HepG2 (cell line): Measurements from ENCODE around the gene IL13. TPM values are rescaled to one million over a fixed set of nuclear protein-coding genes. Genes with fewer than 3 reads are reported as not detected.

Source experiments
- CHD4 ChIP-seq: fragments of 200-600 bp; sonication (generic); IDR thresholded peaks from 2 replicates; pipeline ENCODE4 v1.7.0; 2017; ENCODE audit warnings: mild to moderate bottlenecking, low read length, borderline replicate concordance
- IKZF1 ChIP-seq: fragments of 450-650 bp; IDR thresholded peaks from 2 replicates; pipeline ENCODE4 v1.7.1; 2016
- MTERF4 ChIP-seq: sonication (generic); formaldehyde crosslinking; IDR thresholded peaks from 2 replicates; pipeline ENCODE4 v1.8.0; 2023; ENCODE audit warnings: mild to moderate bottlenecking, missing genetic modification reagents
- MXI1 ChIP-seq: IDR thresholded peaks from 3 replicates; pipeline ENCODE4 v1.6.1; 2012; ENCODE audit warnings: low read depth, low read length, inconsistent platforms, borderline replicate concordance
- NCOA5 ChIP-seq: sonication (generic); formaldehyde crosslinking; IDR thresholded peaks from 2 replicates; pipeline ENCODE4 v1.4.0; 2020; ENCODE audit warnings: missing genetic modification reagents
- RAD51 ChIP-seq: fragments of 450-650 bp; IDR thresholded peaks from 2 replicates; pipeline ENCODE4 v1.6.1; 2016; ENCODE audit warnings: borderline replicate concordance
- SP2 ChIP-seq: sonication (generic); formaldehyde crosslinking; IDR thresholded peaks from 2 replicates; pipeline ENCODE4 v1.5.1; 2020; ENCODE audit warnings: mild to moderate bottlenecking, missing genetic modification reagents
- TEAD2 ChIP-seq: sonication (generic); formaldehyde crosslinking; IDR thresholded peaks from 2 replicates; pipeline ENCODE4 v1.9.0; 2021; ENCODE audit warnings: missing genetic modification reagents
- ZNF143 ChIP-seq: sonication (generic); formaldehyde crosslinking; IDR thresholded peaks from 2 replicates; pipeline ENCODE4 v1.4.0; 2020; ENCODE audit warnings: missing genetic modification reagents
- ZNF687 ChIP-seq: sonication (generic); formaldehyde crosslinking; IDR thresholded peaks from 2 replicates; pipeline ENCODE4 v1.5.1; 2020; ENCODE audit warnings: mild to moderate bottlenecking, missing genetic modification reagents, moderate library complexity
- ZSCAN20 ChIP-seq: sonication (generic); formaldehyde crosslinking; IDR thresholded peaks from 2 replicates; pipeline ENCODE4 v1.4.0; 2020; ENCODE audit warnings: missing genetic modification reagents, mild to moderate bottlenecking, borderline replicate concordance
- ZSCAN21 ChIP-seq: sonication (generic); formaldehyde crosslinking; IDR thresholded peaks from 2 replicates; pipeline ENCODE4 v1.8.0; 2022; ENCODE audit warnings: mild to moderate bottlenecking, missing genetic modification reagents, moderate library complexity, borderline replicate concordance
- polyA plus RNA-seq, 8 experiments: library from polyadenylated mRNA; depleted of rRNA in 3 of 8; stranded (reverse) in 7 of 8; unstranded in 1 of 8; fragments of >200 nt; fragmentation: Illumina TruSeq in 4 of 8; extraction: Trizol in 4 of 8; gene quantifications; 2 replicates each; pipeline versions ENCODE4 v1.2.1 to v1.2.3, GENCODE V29; 2011 to 2016; ENCODE audit warnings: low read depth in 4 of 8, missing spikeins in 1 of 8, mixed read lengths in 1 of 8; ENCODE audit not compliant: insufficient read depth in 1 of 8
- total RNA-seq, 5 experiments: library from RNA; depleted of rRNA; stranded (reverse); fragments of >200 nt; fragmentation: Illumina TruSeq; extraction: Trizol; gene quantifications; 2 replicates each; pipeline ENCODE4 v1.2.3, GENCODE V29; 2016; ENCODE audit warnings: low read depth in 1 of 5
- TF ChIP-seq, protein P1 (sequence below): IDR thresholded peaks from 2 replicates; pipeline ENCODE4 v1.6.1; 2016; ENCODE audit warnings: missing compliant biosample characterization, missing genetic modification reagents, borderline replicate concordance
- TF ChIP-seq, protein P2 (sequence below): sonication (generic); formaldehyde crosslinking; IDR thresholded peaks from 2 replicates; pipeline ENCODE4 v1.8.0; 2022; ENCODE audit warnings: mild to moderate bottlenecking, missing genetic modification reagents, moderate library complexity
- TF ChIP-seq, protein P3 (sequence below): sonication (generic); formaldehyde crosslinking; IDR thresholded peaks from 2 replicates; pipeline ENCODE4 v1.4.0; 2020; ENCODE audit warnings: mild to moderate bottlenecking, missing genetic modification reagents

The IL13 gene
- total and polyA plus RNA-seq, 2 of the 13 experiments (the other 11 are each of a cell fraction or from before 2014, with no cell fraction given) = 0.05 TPM; not detected in 1

DNA sequence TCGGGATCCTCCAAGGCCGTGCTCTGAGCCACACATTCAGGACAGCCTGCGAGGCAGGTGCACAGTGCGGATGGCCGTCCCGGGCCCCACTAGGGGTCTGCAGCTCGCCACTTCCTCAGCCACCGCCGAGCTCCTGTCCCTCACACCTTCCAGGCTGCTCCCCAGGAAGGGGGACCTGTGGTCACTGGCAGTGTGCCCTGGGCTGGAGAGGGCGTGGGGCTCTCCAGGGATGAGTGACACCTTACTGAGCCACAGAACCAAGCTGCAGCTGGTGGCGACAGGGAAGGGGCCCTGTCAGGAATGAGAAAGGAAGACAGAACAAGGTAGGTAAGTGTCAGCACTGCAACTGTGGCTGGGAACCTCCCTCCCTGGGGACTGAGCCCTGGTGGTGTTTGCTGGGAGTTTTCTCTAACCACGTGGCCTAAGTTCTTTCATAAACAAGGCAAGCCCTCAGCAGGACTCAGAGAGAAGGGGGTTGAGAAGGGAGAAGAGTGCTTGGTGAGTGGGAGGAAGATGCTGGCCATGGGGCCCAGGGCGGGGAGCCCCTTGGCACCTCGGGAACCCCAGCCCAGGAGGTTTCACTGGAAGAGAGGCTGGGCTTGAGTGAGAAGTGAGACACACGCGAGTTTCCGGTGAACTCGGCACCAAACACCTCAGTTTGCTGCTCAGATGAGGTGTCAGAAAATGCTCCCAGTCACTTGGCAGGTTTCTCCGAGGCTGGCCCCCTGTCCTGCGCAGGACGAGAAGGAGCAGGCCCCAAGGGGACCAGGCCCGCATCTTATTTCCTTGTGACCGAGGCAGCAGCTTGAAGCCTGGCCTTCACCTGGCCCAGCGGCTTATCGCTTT, 5.2 kb downstream of the IL13 start (continued):
- TF ChIP-seq IKZF1 (no peak), ZSCAN21 (CRISPR knock-in tag) (0 out of 2 replicates have a peak, but pooled peaks have one; percentile 33), ZNF143 (CRISPR knock-in tag) (peak; percentile 53; the same call in 1 of the 2 replicates), TEAD2 (no peak), ZNF687 (CRISPR knock-in tag) (peak; percentile 72), ZSCAN20 (CRISPR knock-in tag) (0 out of 2 replicates have a peak, but pooled peaks have one; percentile 13), NCOA5 (CRISPR knock-in tag) (no peak), MTERF4 (peak; percentile 56; the same call in 1 of the 2 replicates), CHD4 (no peak), RAD51 (no peak), MXI1 (peak; percentile 26; the same call in 1 of the 3 replicates), SP2 (CRISPR knock-in tag) (0 out of 2 replicates have a peak, but pooled peaks have one; percentile 21)
- TF ChIP-seq, protein P1, sequence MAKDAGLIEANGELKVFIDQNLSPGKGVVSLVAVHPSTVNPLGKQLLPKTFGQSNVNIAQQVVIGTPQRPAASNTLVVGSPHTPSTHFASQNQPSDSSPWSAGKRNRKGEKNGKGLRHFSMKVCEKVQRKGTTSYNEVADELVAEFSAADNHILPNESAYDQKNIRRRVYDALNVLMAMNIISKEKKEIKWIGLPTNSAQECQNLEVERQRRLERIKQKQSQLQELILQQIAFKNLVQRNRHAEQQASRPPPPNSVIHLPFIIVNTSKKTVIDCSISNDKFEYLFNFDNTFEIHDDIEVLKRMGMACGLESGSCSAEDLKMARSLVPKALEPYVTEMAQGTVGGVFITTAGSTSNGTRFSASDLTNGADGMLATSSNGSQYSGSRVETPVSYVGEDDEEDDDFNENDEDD = 0 out of 2 replicates have a peak, but pooled peaks have one; percentile 45
- TF ChIP-seq, protein P2, sequence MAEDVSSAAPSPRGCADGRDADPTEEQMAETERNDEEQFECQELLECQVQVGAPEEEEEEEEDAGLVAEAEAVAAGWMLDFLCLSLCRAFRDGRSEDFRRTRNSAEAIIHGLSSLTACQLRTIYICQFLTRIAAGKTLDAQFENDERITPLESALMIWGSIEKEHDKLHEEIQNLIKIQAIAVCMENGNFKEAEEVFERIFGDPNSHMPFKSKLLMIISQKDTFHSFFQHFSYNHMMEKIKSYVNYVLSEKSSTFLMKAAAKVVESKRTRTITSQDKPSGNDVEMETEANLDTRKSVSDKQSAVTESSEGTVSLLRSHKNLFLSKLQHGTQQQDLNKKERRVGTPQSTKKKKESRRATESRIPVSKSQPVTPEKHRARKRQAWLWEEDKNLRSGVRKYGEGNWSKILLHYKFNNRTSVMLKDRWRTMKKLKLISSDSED (CRISPR knock-in tag) = peak; percentile 66; the same call in 1 of the 2 replicates
- TF ChIP-seq, protein P3, sequence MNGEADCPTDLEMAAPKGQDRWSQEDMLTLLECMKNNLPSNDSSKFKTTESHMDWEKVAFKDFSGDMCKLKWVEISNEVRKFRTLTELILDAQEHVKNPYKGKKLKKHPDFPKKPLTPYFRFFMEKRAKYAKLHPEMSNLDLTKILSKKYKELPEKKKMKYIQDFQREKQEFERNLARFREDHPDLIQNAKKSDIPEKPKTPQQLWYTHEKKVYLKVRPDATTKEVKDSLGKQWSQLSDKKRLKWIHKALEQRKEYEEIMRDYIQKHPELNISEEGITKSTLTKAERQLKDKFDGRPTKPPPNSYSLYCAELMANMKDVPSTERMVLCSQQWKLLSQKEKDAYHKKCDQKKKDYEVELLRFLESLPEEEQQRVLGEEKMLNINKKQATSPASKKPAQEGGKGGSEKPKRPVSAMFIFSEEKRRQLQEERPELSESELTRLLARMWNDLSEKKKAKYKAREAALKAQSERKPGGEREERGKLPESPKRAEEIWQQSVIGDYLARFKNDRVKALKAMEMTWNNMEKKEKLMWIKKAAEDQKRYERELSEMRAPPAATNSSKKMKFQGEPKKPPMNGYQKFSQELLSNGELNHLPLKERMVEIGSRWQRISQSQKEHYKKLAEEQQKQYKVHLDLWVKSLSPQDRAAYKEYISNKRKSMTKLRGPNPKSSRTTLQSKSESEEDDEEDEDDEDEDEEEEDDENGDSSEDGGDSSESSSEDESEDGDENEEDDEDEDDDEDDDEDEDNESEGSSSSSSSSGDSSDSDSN (CRISPR knock-in tag) = peak; percentile 29; the same call in 1 of the 2 replicates
